H1 (cell line): Measurements from ENCODE around the gene KLF14. TPM values are rescaled to one million over a fixed set of nuclear protein-coding genes. Genes with fewer than 3 reads are reported as not detected.

Source experiments
- CTCF ChIA-PET: fragments of 300-600 bp; sonication (Branson Sonifier 250); formaldehyde crosslinking; loops from one replicate; lab custom pipeline; 2021; ENCODE audit not compliant: partially characterized antibody; lab: Charles Lee
- POLR2A ChIA-PET: fragments of 300-600 bp; sonication (Branson Sonifier 250); formaldehyde crosslinking; loops from one replicate; lab custom pipeline; 2021; ENCODE audit warnings: inconsistent platforms; ENCODE audit not compliant: partially characterized antibody; lab: Charles Lee
- DNase-seq, 2 experiments: peaks; one replicate each; pipeline versions ENCODE4 v3.0.0 to v3.0.0-alpha.2; 2010 to 2022; ENCODE audit warnings: low spot score in 2 of 2, low read depth in 1 of 2, mixed read lengths in 1 of 2
- FAIRE-seq: peaks from 2 replicates; lab custom pipeline; 2011; peaks lifted over from hg19 to GRCh38; lab: Jason Lieb, UNC
- H2AFZ ChIP-seq: 2 replicates; pipeline ENCODE4 v1.8.1; 2012; ENCODE audit warnings: low read length, inconsistent platforms
- H2AK5ac ChIP-seq: 2 replicates; pipeline ENCODE4 v1.6.1; 2013; ENCODE audit warnings: low read depth, low read length
- H2BK120ac ChIP-seq: replicated peaks from 2 replicates; pipeline ENCODE3; 2013; ENCODE audit warnings: low read depth, low read length, inconsistent platforms
- H2BK12ac ChIP-seq: 2 replicates; pipeline ENCODE4 v1.6.1; 2013; ENCODE audit warnings: low read depth, low read length
- H2BK15ac ChIP-seq: 2 replicates; pipeline ENCODE4 v1.6.1; 2013; ENCODE audit warnings: low read length
- H2BK20ac ChIP-seq: 2 replicates; pipeline ENCODE4 v1.6.1; 2013; ENCODE audit warnings: low read length
- H2BK5ac ChIP-seq: 2 replicates; pipeline ENCODE4 v1.6.1; 2013; ENCODE audit warnings: low read depth, low read length
- H3K14ac ChIP-seq: 2 replicates; pipeline ENCODE4 v1.6.1; 2013; ENCODE audit warnings: inconsistent platforms; ENCODE audit not compliant: insufficient read length
- H3K18ac ChIP-seq: 2 replicates; pipeline ENCODE4 v1.6.1; 2013; ENCODE audit warnings: low read length; ENCODE audit errors: extremely low read depth
- H3K23ac ChIP-seq: 2 replicates; pipeline ENCODE4 v1.6.1; 2013; ENCODE audit warnings: inconsistent platforms; ENCODE audit not compliant: insufficient read length
- H3K23me2 ChIP-seq: 2 replicates; pipeline ENCODE4 v1.6.1; 2013; ENCODE audit warnings: low read depth, low read length
- H3K27ac ChIP-seq: 2 replicates; pipeline ENCODE4 v1.6.1; 2011; ENCODE audit warnings: low read depth, low read length, inconsistent platforms
- H3K27me3 ChIP-seq, 4 experiments: replicated peaks in 1 of 4; 1 replicate in 1 of 4; 2 replicates in 3 of 4; pipeline versions ENCODE4 v1.6.1 to v1.8.1; 2011 to 2013; ENCODE audit warnings: low read length in 3 of 4, mild to moderate bottlenecking in 3 of 4, inconsistent platforms in 2 of 4, mixed read lengths in 2 of 4, moderate library complexity in 1 of 4; ENCODE audit not compliant: control insufficient read depth in 3 of 4, insufficient read depth in 3 of 4; ENCODE audit errors: extremely low read depth in 1 of 4
- H3K36me3 ChIP-seq, 4 experiments: 2 replicates each; pipeline versions ENCODE4 v1.6.1 to v1.8.1; 2011 to 2013; ENCODE audit warnings: mild to moderate bottlenecking in 4 of 4, low read length in 3 of 4, moderate library complexity in 2 of 4, control low read depth in 1 of 4, inconsistent platforms in 1 of 4; ENCODE audit not compliant: insufficient read depth in 4 of 4, control insufficient read depth in 2 of 4
- H3K4ac ChIP-seq: replicated peaks from 2 replicates; pipeline ENCODE3; 2013; ENCODE audit warnings: low read length, low read depth, mixed read lengths, inconsistent platforms; ENCODE audit not compliant: insufficient read length
- H3K4me1 ChIP-seq, 4 experiments: replicated peaks in 1 of 4; 1 replicate in 1 of 4; 2 replicates in 3 of 4; pipeline versions ENCODE4 v1.6.1 to v1.8.1; 2011 to 2013; ENCODE audit warnings: low read length in 3 of 4, inconsistent platforms in 2 of 4, mixed read lengths in 1 of 4; ENCODE audit not compliant: insufficient read depth in 4 of 4, control insufficient read depth in 3 of 4
- H3K4me2 ChIP-seq, 2 experiments: 2 replicates each; pipeline versions ENCODE4 v1.6.1 to v1.8.1; 2011 to 2013; ENCODE audit warnings: low read depth in 2 of 2, low read length in 2 of 2, control low read depth in 1 of 2, inconsistent platforms in 1 of 2, mild to moderate bottlenecking in 1 of 2; ENCODE audit not compliant: insufficient read depth in 1 of 2
- H3K4me3 ChIP-seq, 4 experiments: fragments of 200-600, 300-600 bp in 1 of 4; sonication (generic), shearing (Covaris generic), sonication (Bioruptor Twin) in 1 of 4; 2 replicates each; pipeline versions ENCODE4 v1.5.1 to v1.8.1; 2011 to 2016; ENCODE audit warnings: low read length in 4 of 4, low read depth in 3 of 4, control low read depth in 2 of 4, inconsistent platforms in 2 of 4, mild to moderate bottlenecking in 2 of 4, mixed read lengths in 1 of 4, moderate library complexity in 1 of 4; ENCODE audit not compliant: insufficient read depth in 2 of 4; ENCODE audit errors: extremely low read depth in 1 of 4
- H3K56ac ChIP-seq: replicated peaks from 2 replicates; pipeline ENCODE3; 2013; ENCODE audit warnings: low read depth, mild to moderate bottlenecking, mixed read lengths, low read length, inconsistent platforms; ENCODE audit not compliant: insufficient read length
- H3K79me1 ChIP-seq: 2 replicates; pipeline ENCODE4 v1.6.1; 2013; ENCODE audit warnings: low read depth, low read length, control low read depth
- H3K79me2 ChIP-seq, 2 experiments: 2 replicates each; pipeline versions ENCODE4 v1.6.1 to v1.8.1; 2012 to 2013; ENCODE audit warnings: low read length in 2 of 2, mild to moderate bottlenecking in 2 of 2, inconsistent platforms in 1 of 2; ENCODE audit not compliant: insufficient read depth in 2 of 2, control insufficient read depth in 1 of 2
- H3K9ac ChIP-seq, 4 experiments: replicated peaks in 1 of 4; 1 replicate in 1 of 4; 2 replicates in 3 of 4; pipeline versions ENCODE4 v1.6.1 to v1.8.1; 2011 to 2013; ENCODE audit warnings: low read depth in 3 of 4, low read length in 3 of 4, control low read depth in 2 of 4, mild to moderate bottlenecking in 2 of 4, moderate library complexity in 2 of 4, inconsistent platforms in 1 of 4; ENCODE audit errors: extremely low read depth in 1 of 4
- H3K9me3 ChIP-seq, 2 experiments: 2 replicates each; pipeline versions ENCODE4 v1.6.1 to v1.8.1; 2012 to 2013; ENCODE audit warnings: mild to moderate bottlenecking in 2 of 2, moderate library complexity in 2 of 2, control low read depth in 1 of 2, inconsistent platforms in 1 of 2, low read depth in 1 of 2, low read length in 1 of 2, mixed read lengths in 1 of 2; ENCODE audit not compliant: insufficient read depth in 2 of 2
- H4K20me1 ChIP-seq, 2 experiments: replicated peaks in 1 of 2; 2 replicates each; pipeline versions ENCODE3 to v1.8.1; 2011 to 2013; ENCODE audit warnings: inconsistent platforms in 2 of 2, low read length in 2 of 2, mild to moderate bottlenecking in 1 of 2; ENCODE audit not compliant: insufficient read depth in 2 of 2, control insufficient read depth in 1 of 2
- H4K5ac ChIP-seq: 2 replicates; pipeline ENCODE4 v1.6.1; 2013; ENCODE audit warnings: low read length, low read depth, mixed read lengths, inconsistent platforms; ENCODE audit not compliant: insufficient read length
- H4K8ac ChIP-seq: 2 replicates; pipeline ENCODE4 v1.8.0; 2013; ENCODE audit warnings: mild to moderate bottlenecking, moderate library complexity, low read length, inconsistent platforms; ENCODE audit not compliant: insufficient read depth; ENCODE audit errors: extremely low read depth
- H4K91ac ChIP-seq: replicated peaks from 2 replicates; pipeline ENCODE3; 2013; ENCODE audit warnings: low read length, mixed read lengths, inconsistent platforms; ENCODE audit not compliant: insufficient read length
- ASH2L ChIP-seq: fragments of 200-600, 300-600 bp; sonication (generic); IDR thresholded peaks from one replicate; pipeline ENCODE4 v1.7.1; 2017; ENCODE audit warnings: low read length
- BACH1 ChIP-seq: IDR thresholded peaks from 2 replicates; pipeline ENCODE4 v1.6.1; 2012; ENCODE audit warnings: low read length, improper control_type of control experiment
- CREB1 ChIP-seq: IDR thresholded peaks from 2 replicates; pipeline ENCODE4 v1.6.1; 2012; ENCODE audit warnings: inconsistent platforms
- CTCF ChIP-seq, 3 experiments: IDR thresholded peaks; 1 replicate in 2 of 3; 2 replicates in 1 of 3; pipeline versions ENCODE4 v1.5.1 to v1.6.1; 2011; ENCODE audit warnings: low read length in 3 of 3, mild to moderate bottlenecking in 3 of 3, inconsistent platforms in 2 of 3, low read depth in 1 of 3, moderate library complexity in 1 of 3; ENCODE audit not compliant: insufficient read depth in 1 of 3; ENCODE audit errors: control extremely low read depth in 1 of 3
- RAD21 ChIP-seq, 2 experiments: IDR thresholded peaks in 1 of 2; conservative IDR thresholded peaks in 1 of 2; 2 replicates each; pipeline ENCODE4 v1.6.1; 2011; ENCODE audit warnings: low read depth in 2 of 2, low read length in 2 of 2, improper control_type of control experiment in 1 of 2, inconsistent platforms in 1 of 2, mild to moderate bottlenecking in 1 of 2, moderate library complexity in 1 of 2
- SAP30 ChIP-seq: fragments of 300-600 bp; sonication (generic); IDR thresholded peaks from 2 replicates; pipeline ENCODE4 v1.7.1; 2012; ENCODE audit warnings: low read length, moderate library complexity, mild to moderate bottlenecking, inconsistent platforms; ENCODE audit not compliant: insufficient read depth, insufficient replicate concordance
- TBP ChIP-seq: IDR thresholded peaks from 2 replicates; pipeline ENCODE4 v1.6.1; 2011; ENCODE audit warnings: low read depth, low read length, improper control_type of control experiment
- WGBS, 2 experiments: shearing (Covaris generic) in 1 of 2; methylation state at CpG; one replicate each; pipeline versions ENCODE4 v1.1.6 to v1.1.7; 2013 to 2015; ENCODE audit warnings: low lambda C conversion rate in 2 of 2, mixed read lengths in 2 of 2, inconsistent platforms in 1 of 2, low coverage in 1 of 2, missing lambda C conversion rate in 1 of 2; ENCODE audit not compliant: insufficient replicate concordance in 2 of 2, insufficient coverage in 1 of 2, insufficient read length in 1 of 2; ENCODE audit errors: extremely low coverage in 1 of 2, missing lambda C conversion rate in 1 of 2; 5-methylcytosine and 5-hydroxymethylcytosine counted together
- polyA plus RNA-seq, 7 experiments: library from polyadenylated mRNA; depleted of rRNA in 3 of 7; stranded (reverse) in 5 of 7; unstranded in 2 of 7; fragments of >200 nt in 5 of 7; fragments of 200-250 nt in 2 of 7; gene quantifications; 1 replicate in 5 of 7; 2 replicates in 1 of 7; 4 replicates in 1 of 7; pipeline versions ENCODE4 v1.2.1 to v1.2.3, GENCODE V29; 2011 to 2013; ENCODE audit warnings: missing spikeins in 2 of 7, mixed read lengths in 2 of 7
- total RNA-seq: library from RNA; stranded (reverse); fragmentation: NEBNext Ultra II Directional; extraction: Animal tissue kit (Norgen Biotek cat#: 25700); gene quantifications from 2 replicates; pipeline ENCODE4 v1.2.1, GENCODE V29; 2021
- TF ChIP-seq, protein P1 (sequence below): IDR thresholded peaks from 2 replicates; pipeline ENCODE4 v1.6.1; 2012; ENCODE audit warnings: low read length, inconsistent platforms

The KLF14 gene
- total and polyA plus RNA-seq, 2 of the 8 experiments (the other 6 are each of a cell fraction or from before 2014, with no cell fraction given), result 0.02 TPM; not detected in 1

DNA sequence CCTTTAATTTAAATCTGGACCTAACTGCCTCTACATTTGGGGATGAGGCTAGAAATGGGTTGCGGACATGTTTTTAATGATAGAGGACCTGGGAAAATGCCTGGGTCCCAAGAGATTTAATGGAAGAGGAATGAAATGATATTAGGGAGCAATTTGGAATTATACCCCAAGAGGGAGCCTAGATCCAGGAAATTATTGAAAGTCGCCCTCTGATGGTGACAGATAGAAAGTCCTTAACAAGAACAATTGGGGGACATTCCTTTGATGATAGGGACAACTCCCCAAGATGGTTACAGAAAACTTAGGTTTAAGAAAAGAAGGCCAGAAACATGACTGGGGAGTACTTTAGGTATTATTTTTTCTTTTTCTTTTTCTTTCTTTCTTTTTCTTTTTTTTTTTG is 38.2 kb downstream of the KLF14 start:
- Histone ChIP-seq H3K9me3 (peaks cover 0 to 3% of the 10 kb centered on the region in 2 experiments; a peak in 1 of 4 replicates), H2AK5ac (no peak overlapping the region)
- TF ChIP-seq SAP30 (no peak), ASH2L (no peak), TBP (no peak), BACH1 (no peak), RAD21 (IDR thresholded peaks at IDR 0.05 in 1 of 2, conservative IDR thresholded peaks at IDR 0.05 in 1 of 2; ENCODE audit: low read depth in 2 of 2, low read length in 2 of 2) (peak; percentile 53 to 57), CREB1 (no peak), CTCF (IDR thresholded peaks at IDR 0.05; ENCODE audit: control extremely low read depth in 1 of 3, insufficient read depth in 1 of 3, low read depth in 1 of 3, low read length in 3 of 3) (peak in 2 of 3 experiments; percentile 70 to 99; a peak in 3 of 4 replicates)
- TF ChIP-seq, protein P1, sequence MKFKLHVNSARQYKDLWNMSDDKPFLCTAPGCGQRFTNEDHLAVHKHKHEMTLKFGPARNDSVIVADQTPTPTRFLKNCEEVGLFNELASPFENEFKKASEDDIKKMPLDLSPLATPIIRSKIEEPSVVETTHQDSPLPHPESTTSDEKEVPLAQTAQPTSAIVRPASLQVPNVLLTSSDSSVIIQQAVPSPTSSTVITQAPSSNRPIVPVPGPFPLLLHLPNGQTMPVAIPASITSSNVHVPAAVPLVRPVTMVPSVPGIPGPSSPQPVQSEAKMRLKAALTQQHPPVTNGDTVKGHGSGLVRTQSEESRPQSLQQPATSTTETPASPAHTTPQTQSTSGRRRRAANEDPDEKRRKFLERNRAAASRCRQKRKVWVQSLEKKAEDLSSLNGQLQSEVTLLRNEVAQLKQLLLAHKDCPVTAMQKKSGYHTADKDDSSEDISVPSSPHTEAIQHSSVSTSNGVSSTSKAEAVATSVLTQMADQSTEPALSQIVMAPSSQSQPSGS, result no peak
- TF ChIP-seq, all 59 proteins: peak for 2
- Histone ChIP-seq H4K20me1 (no peaks in the 10 kb centered on the region), H2BK15ac (no peak overlapping the region), H4K91ac (no peak overlapping the region), H2BK20ac (no peak overlapping the region), H3K79me2 (no peaks in the 10 kb centered on the region), H3K79me1 (no peaks in the 10 kb centered on the region), H3K36me3 (no peaks in the 10 kb centered on the region), H3K27me3 (no peaks in the 10 kb centered on the region), H3K9ac (no peak overlapping the region), H2BK120ac (no peak overlapping the region), H3K27ac (no peak overlapping the region), H3K4me2 (no peak overlapping the region), H3K23me2 (no peaks in the 10 kb centered on the region), H3K14ac (no peak overlapping the region), H2BK12ac (no peak overlapping the region), H2BK5ac (no peak overlapping the region), H3K4me3 (no peak overlapping the region), H3K23ac (no peak overlapping the region), H2AFZ (no peak overlapping the region), H3K4me1 (no peaks in the 10 kb centered on the region), H4K8ac (no peak overlapping the region), H4K5ac (no peak overlapping the region), H3K56ac (no peak overlapping the region), H3K4ac (no peak overlapping the region), H3K18ac (no peak overlapping the region)
- no peak for DNase-seq
- CTCF ChIA-PET, result interaction anchor here (0.7 to 0.8 kb wide), 3 partner anchors 10 to 459 kb away, joined by 3 read pairs; partner anchors contain the start of gene TSGA13
- FAIRE-seq, result no peak
- 59% methylated on average over 2 of the region's 2 CpGs; no CpG with 5 or more reads in 1 of the 2 experiments for WGBS, 2 experiments
- POLR2A ChIA-PET, result no interaction called here
